MG63 (cell line): Measurements from ENCODE around the gene ITGAE. TPM values are rescaled to one million over a fixed set of nuclear protein-coding genes. Genes with fewer than 3 reads are reported as not detected.

Experiments used
- DNase-seq: peaks from one replicate; pipeline ENCODE4 v3.0.0-alpha.2; 2020
- H3K27me3 ChIP-seq: fragments of 250-450 bp; sonication (Bioruptor Pico); 2 replicates; pipeline ENCODE4 v1.5.1; 2020; ENCODE audit warnings: mild to moderate bottlenecking, moderate library complexity
- H3K36me3 ChIP-seq: fragments of 250-450 bp; sonication (Bioruptor Pico); 2 replicates; pipeline ENCODE4 v1.5.1; 2020; ENCODE audit warnings: mild to moderate bottlenecking, moderate library complexity
- H3K4me3 ChIP-seq: fragments of 250-450 bp; sonication (Bioruptor Pico); 2 replicates; pipeline ENCODE4 v1.5.1; 2020; ENCODE audit warnings: mild to moderate bottlenecking, moderate library complexity
- H3K9me3 ChIP-seq: fragments of 250-450 bp; sonication (Bioruptor Pico); 2 replicates; pipeline ENCODE4 v1.5.1; 2020; ENCODE audit warnings: mild to moderate bottlenecking, moderate library complexity
- total RNA-seq: library from RNA; depleted of rRNA; stranded (reverse); fragments of >200 nt; shearing (Covaris generic); gene quantifications from 2 replicates; pipeline ENCODE4 v1.2.3, GENCODE V29; 2014; ENCODE audit warnings: low replicate concordance

ITGAE gene
- total RNA-seq, 1 experiment from 2014 or later: 16.9 TPM

DNA sequence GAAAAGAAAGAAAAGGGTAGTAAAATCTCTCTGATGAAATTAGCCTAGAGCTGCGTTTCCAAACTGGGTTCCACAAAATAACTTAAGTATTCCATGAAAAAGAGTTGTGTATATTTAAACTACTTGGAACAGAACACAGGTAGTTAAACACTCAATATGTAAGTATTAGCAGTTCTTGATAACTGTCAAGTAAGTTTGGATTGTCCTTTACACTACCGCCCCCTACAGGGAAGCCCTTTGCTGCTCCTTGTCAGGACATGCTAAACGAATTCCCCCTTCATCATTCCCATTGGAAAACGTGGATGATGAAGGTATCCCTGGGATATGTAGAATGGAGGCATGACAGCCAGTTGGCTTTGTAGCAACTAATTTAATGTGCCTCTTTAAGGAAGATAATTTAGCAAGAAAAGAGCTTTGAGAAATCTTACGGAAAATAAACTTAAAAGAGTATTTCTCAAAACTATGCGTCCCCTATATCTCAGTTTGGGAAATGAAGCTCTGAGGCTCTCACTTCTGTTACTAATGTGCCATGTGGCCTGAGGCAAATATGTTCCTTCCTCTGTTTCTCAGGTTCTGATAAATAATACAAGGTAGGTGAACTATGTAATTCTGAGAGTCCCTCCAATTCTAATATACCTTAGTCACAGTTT is 26.3 kb upstream of the ITGAE start:
- H3K36me3 ChIP-seq: peaks cover 29% of the 10 kb centered on the region
- peak; percentile 9 for DNase-seq

DNA sequence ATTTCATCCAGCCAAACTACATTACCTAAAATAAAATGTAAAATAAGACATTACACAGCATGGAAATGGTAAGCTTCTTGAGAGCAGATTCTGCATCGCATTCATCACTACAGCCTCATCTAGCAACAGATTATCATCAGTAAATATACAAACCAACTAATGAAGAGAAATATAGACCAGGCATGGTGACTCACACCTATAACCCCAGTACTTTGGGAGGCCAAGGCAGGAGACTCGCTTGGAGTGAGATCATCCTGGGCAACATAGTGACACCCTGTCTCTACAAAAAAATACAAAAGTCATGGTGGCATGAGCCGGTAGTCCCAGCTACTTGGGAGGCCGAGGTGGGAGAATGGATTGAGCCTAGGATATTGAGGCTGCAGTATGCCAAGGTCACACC is 25.2 kb upstream of the ITGAE start:
- H3K27me3 ChIP-seq: no peaks in the 10 kb centered on the region
- no peak overlapping the region for H3K4me3 ChIP-seq
- peak; percentile 15 for DNase-seq
- H3K36me3 ChIP-seq: peaks cover 31% of the 10 kb centered on the region
- no peaks in the 10 kb centered on the region for H3K9me3 ChIP-seq

More for the DNA sequence above, 26.3 kb upstream of the ITGAE start:
- Histone ChIP-seq H3K9me3 (no peaks in the 10 kb centered on the region), H3K27me3 (no peaks in the 10 kb centered on the region), H3K4me3 (no peak overlapping the region)

DNA sequence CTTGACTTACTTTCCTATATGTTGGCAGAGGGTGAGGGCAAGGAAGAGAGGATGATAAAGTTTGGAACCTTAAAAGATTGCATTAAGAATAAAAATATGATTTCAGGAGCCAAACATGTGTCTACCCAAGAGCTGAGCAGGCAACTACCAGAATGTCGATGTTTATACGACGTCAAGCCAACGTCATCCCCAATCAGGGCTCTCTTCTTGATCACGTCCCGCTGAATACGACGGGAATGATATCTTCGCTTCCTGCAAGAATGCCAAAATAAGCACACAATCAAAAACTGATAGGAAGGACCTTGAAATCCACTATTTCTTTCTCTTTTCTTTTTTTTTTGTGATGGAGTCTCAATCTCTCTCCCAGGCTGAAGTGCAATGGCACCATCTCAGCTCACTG is 20.1 kb upstream of the ITGAE start:
- peaks cover 27% of the 10 kb centered on the region for H3K36me3 ChIP-seq
- H3K4me3 ChIP-seq: no peak overlapping the region
- no peak for DNase-seq
- no peaks in the 10 kb centered on the region for H3K27me3 ChIP-seq
- no peaks in the 10 kb centered on the region for H3K9me3 ChIP-seq

DNA sequence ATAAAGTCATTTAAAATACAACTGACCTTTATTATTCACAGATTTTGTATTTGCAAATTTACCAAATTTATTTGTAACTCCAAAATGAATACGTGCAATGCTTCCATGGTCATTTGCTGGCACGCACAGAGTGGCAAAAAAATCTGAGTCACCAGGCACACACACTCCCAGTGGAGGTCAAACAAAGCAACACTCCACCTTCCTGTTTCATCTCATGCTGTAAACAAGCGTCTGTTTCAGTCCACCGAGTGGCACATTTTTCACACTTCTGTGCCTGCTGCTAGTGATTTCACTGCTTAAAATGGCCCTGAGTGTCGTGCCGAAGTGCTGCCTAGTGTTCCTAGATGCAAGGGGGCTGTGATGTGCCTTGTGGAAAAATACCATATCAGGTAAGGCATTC is 17.8 kb upstream of the ITGAE start:
- H3K36me3 ChIP-seq: peaks cover 19% of the 10 kb centered on the region
- no peak overlapping the region for H3K4me3 ChIP-seq
- no peaks in the 10 kb centered on the region for H3K27me3 ChIP-seq
- H3K9me3 ChIP-seq: no peaks in the 10 kb centered on the region
- DNase-seq: no peak

DNA sequence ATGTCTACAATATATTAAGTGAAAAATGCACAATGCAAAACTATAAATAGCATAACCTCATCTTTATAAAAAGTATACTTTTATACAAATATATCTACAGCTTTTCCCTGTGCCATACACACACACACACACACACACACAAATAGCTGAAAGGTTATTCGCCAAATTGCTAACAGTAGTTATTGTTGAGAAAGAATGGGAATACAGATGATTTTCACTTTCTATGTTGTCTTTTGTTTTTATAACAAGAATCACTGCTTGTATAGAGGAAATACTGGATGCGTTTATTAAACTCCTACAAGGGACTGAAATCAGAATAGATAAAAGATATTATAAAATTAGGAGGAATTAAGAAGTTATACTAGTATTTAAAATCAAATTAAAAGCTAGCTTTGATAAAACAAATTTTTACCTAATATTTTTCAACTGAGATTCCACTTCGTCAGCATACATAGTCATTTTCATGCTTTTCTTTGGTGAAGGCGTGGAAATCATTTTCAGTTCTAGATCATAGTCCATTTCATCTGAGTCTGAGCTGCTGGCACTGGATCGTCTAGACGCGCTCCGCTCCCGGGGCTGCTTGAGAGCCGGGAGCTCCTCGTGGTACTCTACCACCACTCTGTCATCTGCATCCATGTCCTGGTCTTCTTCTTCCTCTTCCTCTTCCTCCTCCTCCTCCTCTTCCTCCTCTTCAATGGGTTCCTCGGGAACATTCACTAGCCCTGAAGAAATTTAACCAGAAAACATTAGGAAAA is 17.0 kb upstream of the ITGAE start:
- Histone ChIP-seq H3K36me3 (peaks cover 19% of the 10 kb centered on the region), H3K4me3 (no peak overlapping the region), H3K27me3 (no peaks in the 10 kb centered on the region), H3K9me3 (no peaks in the 10 kb centered on the region)
- DNase-seq: no peak

DNA sequence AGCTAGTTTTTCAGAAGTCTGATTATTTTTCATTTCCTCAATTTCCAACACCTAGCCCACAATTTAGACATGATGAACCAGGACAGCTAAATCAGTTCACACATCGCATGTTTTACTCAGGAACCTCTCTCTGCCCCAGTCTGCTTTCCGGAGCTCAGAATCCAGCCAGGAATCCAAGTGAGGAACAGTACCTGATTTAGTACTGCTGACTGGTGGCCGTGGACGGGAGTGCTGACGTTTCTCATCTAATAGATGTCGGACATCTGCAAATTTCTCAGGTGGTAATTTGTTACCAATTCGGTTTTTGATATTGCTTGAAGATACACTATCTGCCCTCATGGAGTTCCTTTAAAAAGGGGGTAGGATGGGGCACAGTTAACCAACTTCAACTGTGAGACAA is 14.9 kb upstream of the ITGAE start:
- H3K27me3 ChIP-seq: no peaks in the 10 kb centered on the region
- DNase-seq: no peak
- H3K4me3 ChIP-seq: no peak overlapping the region
- peaks cover 13% of the 10 kb centered on the region for H3K36me3 ChIP-seq
- H3K9me3 ChIP-seq: no peaks in the 10 kb centered on the region

DNA sequence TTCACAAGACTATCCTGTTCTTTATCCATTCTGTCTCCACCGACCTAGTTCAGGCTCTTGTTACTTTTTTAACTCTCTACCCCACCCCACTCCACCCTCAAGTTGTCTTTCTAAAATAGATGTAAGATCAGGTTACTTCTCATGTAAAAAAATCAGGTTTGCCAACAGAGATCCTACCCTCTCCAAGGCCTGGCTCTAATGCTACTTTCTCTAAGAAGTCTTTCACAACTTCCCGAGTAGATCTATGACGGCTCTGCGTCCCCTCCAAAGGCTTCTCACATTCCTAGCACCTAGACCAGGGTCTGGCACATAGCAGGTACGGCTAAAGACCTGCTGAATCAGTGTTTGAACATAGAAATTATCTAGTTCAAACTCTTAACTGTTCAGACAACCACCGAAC is 14.1 kb upstream of the ITGAE start:
- Histone ChIP-seq H3K27me3 (no peaks in the 10 kb centered on the region), H3K36me3 (peaks cover 12% of the 10 kb centered on the region), H3K9me3 (no peaks in the 10 kb centered on the region), H3K4me3 (no peak overlapping the region)
- DNase-seq: no peak

DNA sequence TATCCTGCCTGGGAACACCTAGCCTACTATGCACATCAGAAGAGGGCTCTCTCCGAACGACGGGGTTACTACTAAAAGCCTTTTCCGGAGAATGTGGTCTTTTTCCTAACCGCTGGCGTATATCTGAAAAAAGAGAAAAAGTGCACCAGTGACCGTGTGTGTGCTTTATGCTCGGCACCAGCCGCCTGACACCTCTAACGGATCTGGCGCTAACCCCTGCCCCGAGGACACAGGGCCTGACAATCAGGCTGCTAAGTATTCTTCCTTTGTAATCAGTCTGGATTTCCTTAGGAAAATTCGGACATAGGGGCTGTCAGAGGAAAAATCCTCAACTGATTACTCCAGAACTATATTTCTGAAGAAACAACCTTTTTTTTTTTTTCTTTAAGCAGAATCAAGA is 13.4 kb upstream of the ITGAE start:
- DNase-seq: no peak
- Histone ChIP-seq H3K4me3 (no peak overlapping the region), H3K36me3 (peaks cover 11% of the 10 kb centered on the region), H3K27me3 (no peaks in the 10 kb centered on the region), H3K9me3 (no peaks in the 10 kb centered on the region)

DNA sequence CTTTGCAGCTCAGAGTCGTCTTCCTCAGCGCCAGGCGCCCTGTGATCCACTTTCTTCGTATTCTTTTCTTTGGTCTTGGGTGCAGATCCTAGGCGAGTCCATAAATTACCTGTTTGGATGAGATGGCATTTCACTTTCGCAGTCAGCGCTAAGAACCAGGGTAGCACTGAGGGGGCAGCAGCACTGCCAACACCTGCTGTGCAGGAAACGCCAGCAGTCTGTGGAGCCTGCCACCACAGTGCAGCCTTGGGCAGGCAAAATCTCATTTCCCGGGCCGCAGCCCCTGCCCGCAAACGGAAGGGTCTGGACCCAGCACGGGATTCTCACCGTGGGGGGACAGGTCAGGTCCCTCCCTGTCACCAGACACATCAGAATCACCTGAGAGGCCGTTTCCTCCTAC is 12.2 kb upstream of the ITGAE start:
- Histone ChIP-seq H3K4me3 (no peak overlapping the region), H3K36me3 (peaks cover 8% of the 10 kb centered on the region), H3K9me3 (no peaks in the 10 kb centered on the region), H3K27me3 (no peaks in the 10 kb centered on the region)
- DNase-seq: no peak

DNA sequence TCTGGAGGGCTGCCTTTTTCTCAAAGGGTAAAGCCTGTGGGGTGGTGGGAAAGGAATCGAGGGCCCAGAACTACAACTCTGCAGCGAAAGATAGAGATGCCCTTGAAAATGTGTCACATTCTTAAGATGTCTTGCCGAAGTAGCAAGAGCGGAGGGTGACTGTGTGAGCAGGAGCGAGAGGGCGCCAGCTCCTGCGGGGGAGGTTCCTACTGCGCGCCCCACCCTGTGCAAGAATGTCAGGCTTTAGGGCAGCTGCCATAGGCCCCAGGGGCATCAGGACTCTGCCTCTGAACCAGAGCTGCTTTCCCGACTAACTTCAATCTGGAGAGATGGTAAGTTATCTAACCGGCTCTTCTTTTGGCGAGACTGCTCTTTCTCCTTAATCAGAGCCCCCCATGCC is 11.8 kb upstream of the ITGAE start:
- Histone ChIP-seq H3K9me3 (no peaks in the 10 kb centered on the region), H3K36me3 (peaks cover 6% of the 10 kb centered on the region), H3K4me3 (no peak overlapping the region), H3K27me3 (no peaks in the 10 kb centered on the region)
- no peak for DNase-seq

DNA sequence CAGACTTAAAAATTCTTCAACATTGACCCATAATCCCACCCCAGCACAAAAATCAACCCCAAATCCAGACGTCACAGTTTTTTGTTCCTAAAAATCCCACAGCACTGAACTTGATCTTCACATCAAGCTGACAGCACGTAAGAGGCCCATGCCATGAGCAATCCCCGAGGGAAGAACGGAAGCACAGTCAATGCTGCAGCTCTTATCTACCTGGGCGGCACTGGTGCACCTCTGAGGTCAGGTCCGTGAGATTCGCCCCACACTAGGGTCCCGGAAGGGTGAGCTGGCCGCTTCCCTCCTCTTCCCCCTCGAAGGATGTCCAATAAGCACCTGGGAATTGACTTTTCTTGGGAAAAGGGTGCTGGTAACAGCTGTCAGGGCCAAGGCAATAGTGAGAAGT is 11.3 kb upstream of the ITGAE start:
- Histone ChIP-seq H3K4me3 (no peak overlapping the region), H3K27me3 (no peaks in the 10 kb centered on the region), H3K9me3 (no peaks in the 10 kb centered on the region), H3K36me3 (peaks cover 6% of the 10 kb centered on the region)
- DNase-seq: no peak

DNA sequence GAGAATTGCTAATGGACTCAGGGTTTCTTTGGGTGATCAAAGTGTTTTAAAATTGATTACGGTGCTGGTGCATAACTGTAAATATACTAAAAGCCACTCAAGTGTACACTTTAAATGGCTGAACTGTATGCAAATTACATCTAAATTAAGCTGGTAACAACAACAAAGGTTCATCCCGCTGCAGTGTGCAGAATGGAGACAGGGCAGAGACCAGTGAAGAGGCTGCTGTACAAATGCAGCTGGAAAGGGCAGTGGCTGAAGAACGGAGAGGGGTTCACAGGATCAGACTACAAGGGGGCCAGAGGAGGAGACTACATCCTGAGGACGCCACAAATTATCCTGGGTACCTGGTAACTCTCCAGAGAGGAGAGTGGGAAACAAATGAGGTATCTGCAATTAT is 9.0 kb upstream of the ITGAE start:
- H3K4me3 ChIP-seq: no peak overlapping the region
- no peaks in the 10 kb centered on the region for H3K9me3 ChIP-seq
- no peak for DNase-seq
- H3K36me3 ChIP-seq: peaks cover 5% of the 10 kb centered on the region
- H3K27me3 ChIP-seq: no peaks in the 10 kb centered on the region

DNA sequence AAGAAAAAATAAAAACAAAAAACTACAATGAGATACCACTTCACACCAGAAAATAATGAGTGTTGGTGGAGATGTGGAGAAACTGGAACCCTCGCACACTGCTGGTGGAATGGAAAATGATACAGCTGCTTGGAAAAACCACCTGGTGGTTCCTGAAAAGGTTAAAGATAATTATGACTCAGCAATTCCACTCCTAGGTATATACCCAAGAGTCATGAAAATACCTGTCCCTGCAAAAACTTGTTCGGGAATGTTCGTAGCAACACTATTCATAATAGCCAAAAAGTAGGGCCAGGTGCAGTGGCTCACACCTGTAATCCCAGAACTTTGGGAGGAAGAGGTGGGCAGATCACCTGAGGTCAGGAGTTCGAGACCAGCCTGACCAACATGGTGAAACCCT is 8.1 kb upstream of the ITGAE start:
- H3K27me3 ChIP-seq: no peaks in the 10 kb centered on the region
- no peak overlapping the region for H3K4me3 ChIP-seq
- no peak for DNase-seq
- peaks cover 4% of the 10 kb centered on the region for H3K36me3 ChIP-seq
- H3K9me3 ChIP-seq: no peaks in the 10 kb centered on the region

DNA sequence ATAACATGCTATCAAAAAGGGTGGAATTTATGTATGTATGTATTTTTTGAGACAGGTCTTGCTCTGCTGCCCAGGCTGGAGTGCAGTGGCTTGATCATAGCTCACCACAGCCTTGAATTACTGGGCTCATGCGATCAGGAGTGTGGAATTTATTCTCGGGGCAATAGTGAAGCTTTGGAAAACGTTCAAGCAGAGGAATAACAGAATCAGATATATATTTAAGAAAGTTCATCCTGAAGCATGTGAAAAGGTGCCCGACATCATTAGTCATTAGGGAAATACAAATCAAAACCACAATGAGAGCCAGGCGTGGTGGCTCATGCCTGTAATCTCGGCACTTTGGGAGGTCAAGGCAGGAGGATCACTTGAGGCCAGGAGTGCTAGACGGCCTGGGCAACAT is 7.7 kb upstream of the ITGAE start:
- H3K27me3 ChIP-seq: no peaks in the 10 kb centered on the region
- DNase-seq: no peak
- peaks cover 3% of the 10 kb centered on the region; the same call in 1 of the 2 replicates for H3K36me3 ChIP-seq
- no peak overlapping the region for H3K4me3 ChIP-seq
- H3K9me3 ChIP-seq: no peaks in the 10 kb centered on the region

DNA sequence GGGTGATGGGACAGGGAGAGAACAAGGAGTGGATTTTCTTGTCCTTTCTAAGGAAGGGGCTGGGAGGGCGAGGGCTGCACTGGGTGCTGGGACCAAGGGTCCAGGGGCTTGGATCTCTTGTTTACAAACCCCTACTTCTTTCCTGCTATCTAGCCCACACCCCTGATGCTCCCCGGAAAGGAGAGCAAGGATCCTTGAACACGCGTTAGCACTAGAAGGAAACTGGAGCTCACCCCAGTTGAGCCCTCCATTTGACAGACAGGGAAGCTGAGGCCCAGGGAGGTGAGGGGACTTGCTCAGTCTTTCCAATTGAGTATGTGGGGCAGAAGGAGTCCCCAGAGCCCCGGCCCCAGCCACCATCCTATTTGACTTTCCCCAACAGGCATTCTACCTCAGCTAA is 4.6 kb upstream of the ITGAE start:
- no peak for DNase-seq
- Histone ChIP-seq H3K4me3 (no peak overlapping the region), H3K27me3 (no peaks in the 10 kb centered on the region), H3K36me3 (peaks cover 3% of the 10 kb centered on the region; the same call in 1 of the 2 replicates), H3K9me3 (no peaks in the 10 kb centered on the region)

DNA sequence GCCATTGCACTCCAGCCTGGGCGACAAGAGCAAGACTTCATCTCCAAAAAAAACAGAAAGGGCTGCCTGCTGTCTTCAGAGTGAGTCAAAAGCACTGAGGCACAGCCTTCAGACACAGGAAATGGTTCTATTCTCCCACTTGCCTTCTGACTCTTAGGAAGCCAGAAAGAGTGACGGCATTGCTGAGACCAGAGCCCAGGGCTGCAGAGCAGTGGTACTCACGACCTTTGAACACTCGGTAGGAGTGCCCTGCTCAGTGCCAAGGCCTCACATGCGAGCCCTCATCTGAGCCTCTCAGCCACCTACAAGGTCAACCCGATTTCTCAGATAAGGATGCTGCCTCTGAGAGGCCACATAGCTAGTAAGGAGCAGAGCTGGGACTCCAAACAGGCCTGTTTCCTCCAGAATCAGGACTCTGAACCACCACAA is 3.5 kb upstream of the ITGAE start:
- Histone ChIP-seq H3K9me3 (no peaks in the 10 kb centered on the region), H3K27me3 (no peaks in the 10 kb centered on the region), H3K4me3 (no peak overlapping the region), H3K36me3 (peaks cover 3% of the 10 kb centered on the region; the same call in 1 of the 2 replicates)
- DNase-seq: no peak

DNA sequence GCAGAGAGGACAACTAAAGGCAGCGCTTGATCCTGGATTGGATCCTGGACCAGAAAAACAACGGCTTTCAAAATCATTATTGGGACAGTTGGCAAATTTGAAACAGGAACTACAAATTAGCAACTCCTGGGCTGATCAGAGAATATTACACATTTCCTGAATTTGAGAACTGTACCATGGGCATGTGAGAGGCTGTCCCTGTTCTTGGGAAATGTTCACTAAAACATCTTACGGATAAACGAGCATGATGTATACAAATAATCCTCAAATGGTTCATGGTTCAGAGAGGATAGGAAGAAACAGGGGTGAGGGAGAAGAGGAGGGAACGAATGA is 2.3 kb upstream of the ITGAE start:
- Histone ChIP-seq H3K27me3 (no peaks in the 10 kb centered on the region), H3K36me3 (peaks cover 3% of the 10 kb centered on the region; the same call in 1 of the 2 replicates), H3K9me3 (no peaks in the 10 kb centered on the region), H3K4me3 (no peak overlapping the region)
- DNase-seq: no peak
